GM18517 (cell line): ENCODE results near the gene ELAVL3.
"Not testable (repeated sequence)": the region's sequence is repeated elsewhere in the genome, so short reads cannot be mapped to it uniquely, and the experiment has no call there.

Experiments
- ATAC-seq: cut with Tn5 transposase; IDR thresholded peaks from one replicate; pipeline ENCODE4 v1.9.1; 2021; ENCODE audit warnings: mild to moderate bottlenecking, moderate library complexity; ENCODE audit not compliant: unreplicated experiment

ELAVL3 gene

GRCh38 chr19:11461453-11461852 lies 19.4 kb downstream of the ELAVL3 start:
- ATAC-seq = no peak

GRCh38 chr19:11460207-11460606 lies 20.6 kb downstream of the ELAVL3 start:
- no peak for ATAC-seq

GRCh38 chr19:11458912-11459311 lies 21.9 kb downstream of the ELAVL3 start:
- ATAC-seq = not testable (repeated sequence)

GRCh38 chr19:11458236-11458900 lies 22.5 kb downstream of the ELAVL3 start:
- no peak for ATAC-seq

GRCh38 chr19:11457831-11458230 lies 23.0 kb downstream of the ELAVL3 start:
- ATAC-seq = no peak

GRCh38 chr19:11457115-11457514 lies 23.7 kb downstream of the ELAVL3 start:
- ATAC-seq = no peak

GRCh38 chr19:11456659-11457058 lies 24.2 kb downstream of the ELAVL3 start:
- no peak for ATAC-seq

GRCh38 chr19:11455233-11455554 lies 25.7 kb downstream of the ELAVL3 start:
- not testable (repeated sequence) for ATAC-seq

GRCh38 chr19:11453468-11454341 lies 27.1 kb downstream of the ELAVL3 start:
- no peak for ATAC-seq

GRCh38 chr19:11452620-11453310 lies 28.1 kb downstream of the ELAVL3 start:
- ATAC-seq = no peak

GRCh38 chr19:11451871-11452619 lies 28.8 kb downstream of the ELAVL3 start:
- no peak for ATAC-seq

- no peak for ATAC-seq
Observed at GRCh38 chr19:11451327-11451870, 29.4 kb downstream of the ELAVL3 start.

GRCh38 chr19:11450570-11451326 lies 30.1 kb downstream of the ELAVL3 start:
- no peak for ATAC-seq

- ATAC-seq = no peak
Observed at GRCh38 chr19:11448923-11449554, 31.8 kb downstream of the ELAVL3 start.

- ATAC-seq = no peak
Observed at GRCh38 chr19:11448410-11448809, 32.4 kb downstream of the ELAVL3 start.

- ATAC-seq = no peak
Observed at GRCh38 chr19:11447347-11448262, 33.2 kb downstream of the ELAVL3 start.

- no peak for ATAC-seq
Observed at GRCh38 chr19:11446652-11447301, 34.1 kb downstream of the ELAVL3 start.

GRCh38 chr19:11446271-11446651 lies 34.6 kb downstream of the ELAVL3 start:
- ATAC-seq = no peak
